ENCODE results near the gene LGALS7.
"Not testable (repeated sequence)": the region's sequence is repeated elsewhere in the genome, so short reads cannot be mapped to it uniquely, and the experiment has no call there.

LGALS7 gene

DNA sequence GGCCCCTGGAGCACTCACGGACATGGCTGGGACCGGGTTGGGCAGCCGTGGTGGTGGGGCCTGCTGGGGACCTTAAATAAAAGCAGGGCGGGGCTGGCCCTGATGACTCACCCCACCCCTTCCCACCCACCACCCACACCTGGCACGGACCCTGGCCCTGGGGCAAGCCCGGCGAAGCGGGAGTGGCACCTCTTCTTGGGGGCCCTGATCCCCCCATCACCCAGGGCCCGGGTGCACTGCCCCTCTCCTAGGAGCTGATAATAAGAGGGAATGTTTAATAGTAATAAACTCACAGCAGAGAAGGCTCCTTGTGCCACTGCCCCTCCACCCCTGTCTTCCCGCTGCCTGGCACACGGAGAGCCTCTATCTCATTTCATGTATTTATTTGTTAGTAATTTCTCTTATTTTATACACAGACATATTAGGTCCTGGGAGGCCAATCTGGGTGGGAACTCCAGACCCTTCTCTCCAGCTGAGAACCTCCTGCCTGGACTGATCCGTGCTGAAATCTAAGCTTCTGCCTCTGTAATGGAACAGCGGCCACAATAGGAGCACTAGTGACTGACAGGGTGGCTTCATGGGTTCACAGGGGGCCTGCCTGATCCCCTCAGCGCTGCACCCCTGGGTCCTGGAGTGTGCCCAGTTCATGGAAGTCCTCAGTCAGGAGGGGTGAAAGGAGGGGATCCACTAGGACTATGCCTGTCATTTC is at the start of gene LGALS7:
TSS of gene LGALS7 (minus strand) at position 49 of the 709 bp plus-strand sequence. CDS start at position 24, 25 bp downstream.
- TF ChIP-seq, protein P1, sequence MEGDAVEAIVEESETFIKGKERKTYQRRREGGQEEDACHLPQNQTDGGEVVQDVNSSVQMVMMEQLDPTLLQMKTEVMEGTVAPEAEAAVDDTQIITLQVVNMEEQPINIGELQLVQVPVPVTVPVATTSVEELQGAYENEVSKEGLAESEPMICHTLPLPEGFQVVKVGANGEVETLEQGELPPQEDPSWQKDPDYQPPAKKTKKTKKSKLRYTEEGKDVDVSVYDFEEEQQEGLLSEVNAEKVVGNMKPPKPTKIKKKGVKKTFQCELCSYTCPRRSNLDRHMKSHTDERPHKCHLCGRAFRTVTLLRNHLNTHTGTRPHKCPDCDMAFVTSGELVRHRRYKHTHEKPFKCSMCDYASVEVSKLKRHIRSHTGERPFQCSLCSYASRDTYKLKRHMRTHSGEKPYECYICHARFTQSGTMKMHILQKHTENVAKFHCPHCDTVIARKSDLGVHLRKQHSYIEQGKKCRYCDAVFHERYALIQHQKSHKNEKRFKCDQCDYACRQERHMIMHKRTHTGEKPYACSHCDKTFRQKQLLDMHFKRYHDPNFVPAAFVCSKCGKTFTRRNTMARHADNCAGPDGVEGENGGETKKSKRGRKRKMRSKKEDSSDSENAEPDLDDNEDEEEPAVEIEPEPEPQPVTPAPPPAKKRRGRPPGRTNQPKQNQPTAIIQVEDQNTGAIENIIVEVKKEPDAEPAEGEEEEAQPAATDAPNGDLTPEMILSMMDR (IDR thresholded peaks at IDR 0.05; ENCODE audit: low read depth, low read length, missing control alignments) = no peak
- no peak for DNase-seq (ENCODE audit: extremely low read depth, low read depth)
- H3K4me3 ChIP-seq (replicated peaks; ENCODE audit: low read depth, low read length) = no peak within 1 kb of the TSS

DNA sequence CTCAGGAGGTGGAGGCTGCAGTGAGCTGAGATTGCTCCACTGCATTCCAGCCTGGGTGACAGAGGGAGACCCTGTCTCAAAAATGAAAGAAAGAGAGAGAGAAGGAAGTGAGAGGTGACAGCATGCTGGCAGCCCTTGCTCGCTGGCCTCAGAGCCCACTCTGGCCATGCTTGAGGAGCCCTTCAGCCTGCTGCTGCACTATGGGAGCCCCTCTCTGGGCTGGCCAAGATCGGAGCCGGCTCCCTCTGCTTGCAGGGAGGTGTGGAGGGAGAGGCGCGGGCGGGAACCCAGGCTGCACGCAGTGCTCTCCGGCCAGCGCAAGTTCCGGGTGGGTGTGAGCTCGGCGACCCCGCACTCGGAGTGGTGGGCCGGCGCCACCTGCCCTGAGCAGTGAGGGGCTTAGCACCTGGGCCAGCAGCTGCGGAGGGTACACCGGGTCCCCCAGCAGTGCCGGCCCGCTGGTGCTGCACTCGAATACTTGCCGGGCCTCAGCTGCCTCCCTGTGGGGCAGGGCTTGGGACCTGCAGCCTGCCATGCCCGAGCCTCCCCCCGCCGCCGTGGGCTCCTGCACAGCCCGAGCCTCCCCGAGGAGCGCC is 48.0 kb upstream of the LGALS7 start:
- H3K4me3 ChIP-seq (replicated peaks; ENCODE audit: low read depth, low read length); DNase-seq (ENCODE audit: extremely low read depth, low read depth): not testable (repeated sequence)

DNA sequence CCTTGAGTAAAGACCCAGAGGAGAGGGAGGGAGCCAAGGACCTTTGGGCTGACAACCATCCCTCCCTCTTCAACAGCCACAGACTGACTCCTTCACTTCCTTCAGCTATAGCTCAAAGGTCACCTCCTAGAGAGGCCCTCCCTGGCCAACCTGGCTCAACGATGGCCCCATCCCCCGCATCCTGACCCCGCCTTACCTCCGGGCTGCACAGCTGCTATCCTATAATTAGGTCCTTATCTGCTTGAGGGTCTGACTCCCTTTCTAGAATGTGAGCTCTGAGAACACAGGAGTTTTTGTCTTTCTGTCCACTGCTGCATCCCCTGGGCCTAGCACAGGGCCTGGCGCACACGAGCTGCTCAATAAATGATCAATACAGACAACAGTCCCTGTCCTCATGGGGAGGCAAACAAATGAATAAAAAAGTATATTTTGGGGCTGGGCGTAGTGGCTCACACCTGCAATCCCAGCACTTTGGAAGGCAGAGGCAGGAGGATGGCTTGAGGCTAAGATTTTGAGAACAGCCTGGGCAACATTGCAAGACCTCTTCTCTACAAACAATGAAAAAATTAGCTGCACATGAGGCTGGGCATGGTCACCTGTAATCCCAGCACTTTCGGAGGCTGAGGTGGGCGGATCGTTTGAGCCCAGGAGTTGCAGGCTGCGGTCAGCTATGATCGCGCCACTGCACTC is 46.1 kb upstream of the LGALS7 start:
- DNase-seq (ENCODE audit: extremely low read depth, low read depth) = no peak
- H3K4me3 ChIP-seq (replicated peaks; ENCODE audit: low read depth, low read length) = no peak overlapping the region
- TF ChIP-seq, protein P1 (IDR thresholded peaks at IDR 0.05; ENCODE audit: low read depth, low read length, missing control alignments) = no peak

DNA sequence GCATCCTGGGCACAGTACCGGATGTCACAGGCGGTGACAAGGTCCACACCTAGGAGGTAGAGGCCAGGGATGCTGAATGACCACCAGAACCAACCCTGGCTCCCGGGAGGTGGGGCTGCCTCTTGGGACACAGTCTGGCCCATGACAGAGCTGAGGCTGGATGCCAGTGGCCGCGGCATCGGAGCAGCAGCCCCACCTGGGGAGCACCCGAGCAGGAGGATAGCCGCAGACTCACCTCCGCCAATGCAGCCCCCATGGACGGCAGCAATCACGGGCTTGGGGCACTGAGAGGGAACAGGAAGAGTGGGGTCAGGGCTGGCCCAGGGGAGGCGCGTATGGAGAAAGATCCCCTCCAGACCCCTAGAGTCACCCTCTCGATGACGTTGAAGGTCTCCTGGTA is 43.8 kb upstream of the LGALS7 start:
- DNase-seq (ENCODE audit: extremely low read depth, low read depth) = no peak
- TF ChIP-seq, protein P1 (IDR thresholded peaks at IDR 0.05; ENCODE audit: low read depth, low read length, missing control alignments) = no peak

DNA sequence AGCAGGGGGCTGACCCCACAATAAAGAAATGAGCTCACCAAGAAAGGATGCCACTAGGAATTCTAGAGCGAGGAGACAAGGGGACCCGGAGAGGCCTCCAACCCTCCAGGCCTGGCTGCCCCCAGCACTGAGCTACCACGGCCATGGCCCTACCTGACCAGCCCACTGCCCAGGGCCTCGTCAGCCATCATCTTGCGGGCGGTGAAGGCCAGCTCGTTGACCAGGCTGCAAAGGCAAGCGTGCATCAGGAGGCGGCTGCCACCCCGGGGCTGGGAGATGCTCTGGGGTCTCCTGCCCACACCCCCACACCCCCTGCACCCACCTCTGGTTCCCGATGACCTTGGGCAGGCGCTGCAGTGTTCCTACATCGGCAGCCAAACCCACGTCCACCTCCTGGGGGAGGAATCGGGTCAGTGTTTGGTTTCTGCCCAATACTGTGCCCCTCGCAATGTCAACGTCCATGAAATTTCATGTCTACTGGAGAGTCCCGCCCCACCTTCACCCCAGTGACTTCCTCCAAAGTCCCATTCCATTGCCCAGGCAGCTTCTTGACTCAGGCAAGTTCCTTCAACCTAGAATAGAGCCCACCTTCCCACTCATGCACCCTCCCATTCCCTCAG is 42.9 kb upstream of the LGALS7 start:
- TF ChIP-seq, protein P1 (IDR thresholded peaks at IDR 0.05; ENCODE audit: low read depth, low read length, missing control alignments) = no peak
- no peak for DNase-seq (ENCODE audit: extremely low read depth, low read depth)
- no peak overlapping the region for H3K4me3 ChIP-seq (replicated peaks; ENCODE audit: low read depth, low read length)

More for the DNA sequence above, 43.8 kb upstream of the LGALS7 start:
- no peak overlapping the region for H3K4me3 ChIP-seq (replicated peaks; ENCODE audit: low read depth, low read length)

DNA sequence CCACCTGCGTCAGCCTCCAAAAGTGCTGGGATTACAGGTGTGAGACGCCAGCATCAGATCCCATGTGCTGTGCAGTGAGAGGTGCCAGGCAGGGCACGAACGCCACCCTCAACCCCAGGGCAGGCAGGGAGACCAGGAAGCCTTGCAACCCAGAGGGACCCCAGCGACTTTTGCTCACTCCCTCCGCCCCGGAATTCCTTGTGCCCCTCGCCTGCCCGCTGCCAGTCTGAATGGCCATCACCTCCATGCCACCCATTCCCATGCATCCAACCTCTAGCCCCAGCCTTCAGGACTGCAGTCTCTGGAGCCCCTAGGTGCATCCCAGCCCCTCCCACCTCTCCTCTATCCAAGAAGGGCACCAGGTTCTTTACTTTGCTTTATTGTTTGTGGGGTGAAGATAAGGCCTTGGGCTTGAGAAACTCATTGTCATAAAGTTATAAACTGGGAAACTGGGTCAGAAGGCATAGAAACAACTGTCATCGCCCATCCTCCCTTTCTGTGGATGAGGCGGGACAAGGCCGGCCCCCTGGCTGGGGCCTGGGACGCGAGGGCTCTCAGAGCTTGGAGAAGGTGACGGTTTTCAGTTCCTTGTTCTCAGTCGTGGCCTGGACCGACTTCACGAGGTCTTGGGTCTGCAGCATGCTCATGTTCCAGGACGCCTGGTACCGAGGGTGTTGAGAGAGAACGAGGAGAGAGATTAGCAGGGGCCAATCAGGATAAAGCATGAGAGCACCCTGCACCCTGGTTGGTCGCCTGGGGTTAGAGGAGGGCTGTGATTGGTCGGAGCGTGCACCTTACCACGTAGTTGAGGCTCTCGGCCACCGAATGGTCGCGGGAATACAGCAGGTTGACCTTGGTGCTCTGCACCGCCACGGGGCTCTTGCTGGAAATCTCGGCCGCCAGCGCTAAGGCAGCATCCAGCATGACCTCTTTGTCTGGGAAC is 42.0 kb upstream of the LGALS7 start:
- no peak for DNase-seq (ENCODE audit: extremely low read depth, low read depth)
- TF ChIP-seq, protein P1 (IDR thresholded peaks at IDR 0.05; ENCODE audit: low read depth, low read length, missing control alignments) = no peak
- no peak overlapping the region for H3K4me3 ChIP-seq (replicated peaks; ENCODE audit: low read depth, low read length)

DNA sequence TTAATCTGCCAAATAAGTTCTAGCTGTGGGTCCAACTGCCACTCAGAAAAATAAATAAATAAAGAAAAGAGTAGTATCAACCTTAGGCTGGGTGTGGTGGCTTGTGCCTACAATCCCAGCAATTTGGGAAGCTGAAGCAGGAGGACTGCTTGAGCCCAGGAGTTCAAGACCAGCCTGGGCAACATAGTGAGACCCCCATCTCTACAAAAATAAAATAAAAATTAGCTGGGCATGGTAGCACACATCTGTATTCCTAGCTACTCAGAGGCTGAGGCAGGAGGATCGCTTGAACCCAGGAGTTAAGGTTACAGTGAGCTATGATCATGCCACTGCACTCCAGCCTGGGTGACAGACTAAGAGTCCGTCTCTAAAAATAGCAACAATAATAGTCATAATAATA is 40.6 kb upstream of the LGALS7 start:
- DNase-seq (ENCODE audit: extremely low read depth, low read depth); H3K4me3 ChIP-seq (replicated peaks; ENCODE audit: low read depth, low read length): not testable (repeated sequence)

Measured in HFF-Myc (cell line).